Activated naive CD4-positive, alpha-beta T cell treated with anti-CD3 and anti-CD28 coated beads, Interleukin-2, amount 50 U/mL, for 72 hours (primary cell): ENCODE data around the gene LACRT. TPM values are rescaled to one million over a fixed set of nuclear protein-coding genes. Genes with fewer than 3 reads are reported as not detected.

Experiments used
- ATAC-seq, 2 donors: fragments of 150-1000 bp; cut with Tn5 transposase; 2 replicates each; pipeline ENCODE4 v1.10.0; 2021; ENCODE audit warnings: mild to moderate bottlenecking in 2 of 2, moderate library complexity in 2 of 2
- DNase-seq, 2 donors: peaks; one replicate each; pipeline ENCODE4 v3.0.0; 2021 to 2022; ENCODE audit warnings: low spot score in 2 of 2
- H3K27ac Mint-ChIP-seq, 2 donors: one replicate each; pipeline ENCODE4 v1.8.0; 2022; ENCODE audit warnings: mild to moderate bottlenecking in 2 of 2, mixed read lengths in 2 of 2
- H3K36me3 Mint-ChIP-seq, 2 donors: one replicate each; pipeline ENCODE4 v1.8.0; 2022; ENCODE audit warnings: mixed read lengths in 2 of 2
- H3K9me3 Mint-ChIP-seq, 2 donors: one replicate each; pipeline ENCODE4 v1.8.0; 2022; ENCODE audit warnings: mixed read lengths in 2 of 2
- total RNA-seq, 2 donors: library from RNA; stranded (reverse); gene quantifications; one replicate each; pipeline ENCODE4 v1.2.3, GENCODE V29; 2022

LACRT gene
- total RNA-seq, 2 donors from 2014 or later = not detected

GRCh38 chr12:54590978-54591591 lies 43.6 kb downstream of the LACRT start:
- no peak for ATAC-seq
- no peak for DNase-seq
- Mint-ChIP-seq H3K36me3 (no peaks in the 10 kb centered on the region), H3K27ac (no peak overlapping the region), H3K9me3 (no peaks in the 10 kb centered on the region)

GRCh38 chr12:54589964-54590363 lies 44.7 kb downstream of the LACRT start:
- ATAC-seq (no peak), DNase-seq (no peak)
- no peaks in the 10 kb centered on the region for H3K9me3 Mint-ChIP-seq
- no peak overlapping the region for H3K27ac Mint-ChIP-seq
- no peaks in the 10 kb centered on the region for H3K36me3 Mint-ChIP-seq

- Mint-ChIP-seq H3K36me3 (no peaks in the 10 kb centered on the region), H3K27ac (no peak overlapping the region), H3K9me3 (no peaks in the 10 kb centered on the region)
- ATAC-seq = no peak
- no peak for DNase-seq
Measured at GRCh38 chr12:54588890-54589267, 45.8 kb downstream of the LACRT start.

GRCh38 chr12:54588110-54588889 lies 46.4 kb downstream of the LACRT start, which contains the start of gene PPP1R1A:
TSS of gene PPP1R1A (minus strand) at chr12:54588659. CDS start at chr12:54588488, 171 bp downstream.
- no peak for DNase-seq
- peak in 1 of 2 donors; percentile 57 for ATAC-seq
- Mint-ChIP-seq H3K27ac (no peak within 1 kb of the TSS), H3K36me3 (no peaks in the 10 kb centered on the region), H3K9me3 (no peaks in the 10 kb centered on the region)

GRCh38 chr12:54587315-54587873 lies 47.3 kb downstream of the LACRT start:
- Mint-ChIP-seq H3K27ac (no peak overlapping the region), H3K9me3 (no peaks in the 10 kb centered on the region), H3K36me3 (no peaks in the 10 kb centered on the region)
- ATAC-seq (no peak), DNase-seq (no peak)

GRCh38 chr12:54586620-54587019 lies 48.1 kb downstream of the LACRT start:
- Mint-ChIP-seq H3K36me3 (no peaks in the 10 kb centered on the region), H3K27ac (no peak overlapping the region), H3K9me3 (no peaks in the 10 kb centered on the region)
- DNase-seq (no peak), ATAC-seq (no peak)

- Mint-ChIP-seq H3K36me3 (no peaks in the 10 kb centered on the region), H3K9me3 (no peaks in the 10 kb centered on the region), H3K27ac (no peak overlapping the region)
- ATAC-seq (no peak), DNase-seq (no peak)
Measured at GRCh38 chr12:54585243-54585642, 49.5 kb downstream of the LACRT start.

- DNase-seq (no peak), ATAC-seq (no peak)
- Mint-ChIP-seq H3K36me3 (no peaks in the 10 kb centered on the region), H3K27ac (peak overlapping the region in 1 of 2 donors; percentile 45), H3K9me3 (no peaks in the 10 kb centered on the region)
Measured at GRCh38 chr12:54584128-54584527, 50.6 kb downstream of the LACRT start.

- DNase-seq (no peak), ATAC-seq (no peak)
- Mint-ChIP-seq H3K9me3 (no peaks in the 10 kb centered on the region), H3K36me3 (no peaks in the 10 kb centered on the region), H3K27ac (peak overlapping the region in 1 of 2 donors; percentile 19)
Measured at GRCh38 chr12:54583726-54584125, 51.0 kb downstream of the LACRT start.

GRCh38 chr12:54581412-54581811 lies 53.3 kb downstream of the LACRT start:
- no peaks in the 10 kb centered on the region for H3K36me3 Mint-ChIP-seq
- H3K9me3 Mint-ChIP-seq = no peaks in the 10 kb centered on the region
- no peak for DNase-seq
- no peak overlapping the region for H3K27ac Mint-ChIP-seq
- ATAC-seq = no peak

Other genes with a start within 250 kb of the LACRT start
- 10 to 100 TPM; 29.4 to 53.5 TPM for gene ITGA5, start 215.6 kb downstream of the LACRT start, total RNA-seq
- gene GTSF1, start 161.3 kb downstream of the LACRT start, total RNA-seq = 10 to 100 TPM in 1 of 2 donors, 1 to 10 TPM in 1; 9.3 to 10.1 TPM
- gene NCKAP1L, start 137.1 kb downstream of the LACRT start, total RNA-seq = 100 to 1,000 TPM; 153 to 154 TPM
- gene PDE1B, start 85.3 kb downstream of the LACRT start, total RNA-seq = 10 to 100 TPM; 24.1 to 33.6 TPM
- gene PPP1R1A, start 46.2 kb downstream of the LACRT start, total RNA-seq = not detected
- not detected for gene DCD, start 13.5 kb upstream of the LACRT start, total RNA-seq
- under 1 TPM in 1 of 2 donors, not detected in 1; 0.82 TPM for gene MUCL1, start 219.6 kb upstream of the LACRT start, total RNA-seq